GM10847 (cell line): Measurements from ENCODE around the gene DCDC2.

Source experiments
- POLR2A ChIP-seq: IDR thresholded peaks from 2 replicates; pipeline ENCODE4 v1.6.1; 2011; ENCODE audit not compliant: insufficient read length; ENCODE audit errors: extremely low read depth

DCDC2 gene

GRCh38 chr6:24284006-24284405 lies 73.9 kb downstream of the DCDC2 start:
- TF ChIP-seq POLR2A = no peak

- TF ChIP-seq POLR2A = no peak
Observed at GRCh38 chr6:24283043-24283985, 74.5 kb downstream of the DCDC2 start.

GRCh38 chr6:24274441-24275083 lies 83.3 kb downstream of the DCDC2 start:
- TF ChIP-seq POLR2A = no peak

GRCh38 chr6:24273096-24273870 lies 84.6 kb downstream of the DCDC2 start:
- TF ChIP-seq POLR2A = no peak

DNA sequence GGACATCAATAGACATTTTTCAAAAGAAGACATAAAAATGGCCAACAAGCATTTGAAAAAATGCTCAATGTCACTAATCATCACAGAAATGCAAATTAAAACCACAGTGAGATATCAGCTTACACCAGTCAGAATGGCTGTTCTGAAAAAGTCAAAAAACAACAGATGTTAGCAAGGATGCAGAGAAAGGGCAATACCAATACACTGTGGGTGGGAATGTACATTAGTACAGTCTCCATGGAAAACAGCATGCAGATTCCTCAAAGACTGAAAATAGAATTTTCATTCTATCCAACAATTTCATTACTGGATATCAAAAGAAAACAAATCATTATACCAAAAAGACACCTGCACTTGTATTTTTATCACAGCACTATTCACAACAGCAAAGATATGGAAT lies 85.3 kb downstream of the DCDC2 start:
- no peak for TF ChIP-seq POLR2A

DNA sequence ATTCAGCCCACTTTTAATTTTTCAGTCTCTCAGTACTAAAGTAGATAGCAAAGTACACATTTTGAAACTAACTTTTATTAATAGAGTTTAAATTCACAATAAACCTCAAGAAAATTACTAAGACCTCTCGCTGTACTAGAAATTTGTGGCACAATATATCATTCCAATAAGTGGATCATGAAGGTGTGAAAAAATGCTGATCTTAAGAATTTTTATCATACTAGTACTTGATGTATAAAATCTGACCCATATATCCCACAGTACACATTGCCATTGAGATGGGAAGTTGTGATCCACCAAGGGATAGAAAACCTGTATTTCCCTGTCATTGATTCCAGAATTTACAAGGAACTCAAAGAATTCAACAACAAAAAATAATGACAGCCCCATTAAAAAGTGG lies 85.7 kb downstream of the DCDC2 start:
- no peak for TF ChIP-seq POLR2A

GRCh38 chr6:24270011-24270410 lies 87.8 kb downstream of the DCDC2 start:
- no peak for TF ChIP-seq POLR2A

DNA sequence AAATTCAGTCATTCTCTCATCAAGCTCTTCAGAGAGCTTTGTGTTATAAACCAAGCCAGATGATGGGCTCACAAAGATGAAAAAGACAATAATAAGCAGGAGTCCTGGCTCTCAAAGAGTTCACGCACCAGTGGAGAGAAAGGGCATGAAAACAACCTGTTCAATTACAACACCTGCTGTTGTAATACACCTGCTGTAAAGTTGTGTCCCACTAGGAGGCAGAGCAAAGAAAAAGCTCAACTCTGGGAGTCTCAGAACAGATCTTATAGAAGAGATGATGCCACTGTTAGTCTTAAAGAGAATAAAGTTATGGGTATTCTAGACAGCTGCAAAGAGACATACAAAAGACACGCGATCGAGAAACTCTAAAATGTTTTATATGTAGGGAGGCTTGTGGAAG lies 100.6 kb downstream of the DCDC2 start:
- TF ChIP-seq POLR2A = no peak

DNA sequence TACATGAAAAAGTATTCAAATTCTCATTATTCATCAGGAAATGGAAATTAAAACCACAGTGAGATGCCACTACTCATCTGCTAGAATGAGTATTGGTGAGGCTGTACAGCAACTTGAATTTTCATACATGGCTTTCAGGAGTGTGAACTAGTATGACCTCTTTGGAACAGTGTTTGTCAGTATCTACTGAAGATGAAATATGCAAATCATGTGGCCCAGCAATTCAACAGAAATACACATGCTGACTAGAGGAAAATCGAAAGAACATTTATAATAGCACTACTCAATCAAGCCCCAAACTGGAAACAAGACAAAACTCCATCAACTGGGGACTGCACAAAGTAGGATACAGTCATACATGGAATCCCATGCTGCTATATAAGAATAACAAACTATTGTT lies 102.2 kb downstream of the DCDC2 start:
- no peak for TF ChIP-seq POLR2A

DNA sequence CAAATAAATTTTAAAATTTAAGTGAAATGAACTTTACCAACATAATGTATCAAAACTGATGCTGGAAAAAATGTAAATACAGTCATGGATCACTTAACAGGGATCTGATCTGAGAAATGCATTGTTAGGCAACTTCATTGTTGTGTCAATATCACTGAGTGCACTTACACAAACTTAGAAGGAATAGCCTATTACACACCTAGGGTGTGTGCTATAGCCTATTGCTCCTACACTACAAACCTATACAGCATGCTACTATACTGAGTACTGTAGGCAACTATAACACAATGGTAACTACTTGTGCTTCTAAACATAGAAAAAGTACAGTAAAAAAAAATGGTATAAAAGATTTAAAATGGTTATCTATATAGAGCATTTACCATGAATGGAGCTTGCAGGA lies 104.5 kb downstream of the DCDC2 start:
- TF ChIP-seq POLR2A = no peak

DNA sequence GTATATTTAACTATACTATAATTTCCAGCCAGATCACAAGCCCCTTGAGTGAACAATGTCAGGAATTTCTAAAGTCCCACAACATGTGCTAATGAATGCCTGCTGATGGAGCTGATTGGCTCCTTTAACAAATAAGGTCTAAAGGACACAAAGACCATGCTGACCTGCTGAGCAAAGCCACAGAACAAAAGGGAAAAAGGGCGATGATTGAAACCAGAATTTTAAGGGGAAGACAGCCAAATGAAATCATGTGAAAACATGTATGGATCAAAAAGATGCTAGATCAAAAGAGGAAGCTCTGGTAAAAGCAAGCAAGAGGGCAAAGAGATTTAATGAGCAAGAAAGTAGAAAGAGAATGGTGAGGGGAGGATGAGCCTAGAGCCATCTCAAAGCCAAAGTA lies 105.6 kb downstream of the DCDC2 start:
- no peak for TF ChIP-seq POLR2A

DNA sequence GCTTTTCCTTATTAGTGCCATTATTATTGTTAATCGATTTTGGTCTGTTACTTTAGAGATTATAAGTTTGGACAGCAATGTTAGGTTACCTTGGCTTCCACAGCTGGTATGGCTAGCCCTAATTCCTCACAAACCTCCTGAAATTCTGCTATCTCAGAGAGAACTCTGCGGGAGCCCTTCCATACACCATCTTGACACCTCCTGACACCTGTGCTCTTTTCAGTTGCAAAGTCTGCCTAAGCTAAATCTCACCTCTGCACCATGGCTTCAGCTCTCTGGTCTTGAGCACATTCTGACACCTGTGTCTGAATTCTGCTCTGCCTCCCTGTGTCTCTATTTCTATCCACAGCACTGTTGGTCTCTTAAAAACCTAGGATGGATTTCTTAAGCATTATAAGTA lies 106.5 kb downstream of the DCDC2 start:
- no peak for TF ChIP-seq POLR2A

DNA sequence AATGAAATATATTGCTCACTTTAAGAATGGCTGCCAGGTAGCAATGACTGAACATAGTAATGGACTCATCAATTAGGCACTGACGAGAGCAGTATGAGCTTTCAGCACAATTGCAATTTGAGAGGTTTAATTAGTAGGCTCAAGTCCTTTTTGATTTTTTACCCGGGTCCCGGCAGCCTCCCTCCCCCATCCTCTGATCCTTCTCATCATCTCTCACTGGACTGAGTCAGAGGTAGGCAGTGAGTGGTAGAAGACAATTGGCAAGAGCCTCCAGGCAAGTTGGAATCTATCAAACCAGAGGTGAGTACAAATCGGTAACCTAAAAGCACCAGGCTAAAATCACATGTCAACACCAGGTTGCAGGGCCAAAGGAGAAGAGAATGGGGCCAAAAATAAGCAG lies 107.9 kb downstream of the DCDC2 start:
- no peak for TF ChIP-seq POLR2A

- no peak for TF ChIP-seq POLR2A
Observed at GRCh38 chr6:24245275-24245674, 112.6 kb downstream of the DCDC2 start.

GRCh38 chr6:24242924-24243323 lies 114.9 kb downstream of the DCDC2 start:
- TF ChIP-seq POLR2A = no peak

DNA sequence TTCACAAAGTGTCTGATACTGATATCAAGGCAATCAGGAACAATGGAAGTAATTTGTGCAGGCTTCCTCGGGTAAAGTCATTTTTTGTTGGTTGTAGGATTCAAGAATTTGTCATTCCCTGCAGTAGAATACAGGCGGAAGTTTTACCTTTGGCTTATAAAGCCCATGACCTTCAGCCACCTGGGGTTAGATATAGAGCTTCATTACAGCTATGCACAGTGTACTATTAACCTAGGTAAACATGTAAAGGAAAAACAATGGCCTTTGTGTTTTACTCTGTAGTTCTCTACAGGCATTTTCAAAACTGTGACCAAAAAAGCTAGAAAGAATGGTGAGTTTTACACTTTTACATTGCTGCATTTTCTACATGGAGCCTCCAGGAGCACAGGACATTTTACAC lies 116.9 kb downstream of the DCDC2 start:
- TF ChIP-seq POLR2A = no peak

GRCh38 chr6:24240380-24240928 lies 117.4 kb downstream of the DCDC2 start:
- no peak for TF ChIP-seq POLR2A
